Ovary (tissue), 9 donors: ENCODE data around the gene TIMELESS. TPM values are rescaled to one million over a fixed set of nuclear protein-coding genes. Genes with fewer than 3 reads are reported as not detected.

Experiments
- DNase-seq, 5 donors: peaks; one replicate each; pipeline ENCODE4 v3.0.0-alpha.2; 2019 to 2020
- H3K27ac ChIP-seq, 2 donors: fragments of 200-600 bp; one replicate each; pipeline versions ENCODE4 v1.5.1 to v1.8.0; 2019 to 2022
- H3K27me3 ChIP-seq: fragments of 200-600 bp; one replicate; pipeline ENCODE4 v1.8.0; 2022
- H3K36me3 ChIP-seq: fragments of 200-600 bp; sonication (generic); one replicate; pipeline ENCODE4 v1.5.1; 2019
- H3K4me1 ChIP-seq: one replicate; pipeline ENCODE4 v1.8.1; 2013; ENCODE audit warnings: mild to moderate bottlenecking, moderate library complexity; ENCODE audit not compliant: insufficient read depth
- H3K4me3 ChIP-seq: fragments of 200-600 bp; sonication (generic); one replicate; pipeline ENCODE4 v1.5.1; 2017
- H3K9me3 ChIP-seq, 2 donors: fragments of 200-600 bp in 1 of 2; sonication (generic) in 1 of 2; one replicate each; pipeline versions ENCODE4 v1.5.1 to v1.8.1; 2013 to 2019; ENCODE audit warnings: mild to moderate bottlenecking in 1 of 2, moderate library complexity in 1 of 2
- EP300 ChIP-seq: sonication (generic); formaldehyde crosslinking; IDR thresholded peaks from one replicate; pipeline ENCODE4 v1.6.1; 2017; ENCODE audit warnings: antibody characterized with exemption
- POLR2A ChIP-seq: fragments of 450-650 bp; IDR thresholded peaks from one replicate; pipeline ENCODE4 v1.6.1; 2017; ENCODE audit warnings: antibody characterized with exemption, mild to moderate bottlenecking, moderate library complexity
- WGBS, 3 donors: extraction: QIAGEN DNeasy Blood & Tissue Kit in 1 of 3; methylation state at CpG; one replicate each; pipeline versions ENCODE4 v1.1.5 to v1.1.7; 2013 to 2017; 5-methylcytosine and 5-hydroxymethylcytosine counted together
- intact Hi-C, 4 donors: fragments of 100-400 bp; cut with DNase I; formaldehyde crosslinking; loops; one replicate each; pipeline versions ENCODE4 v1.11.0 to v1.15.1; 2022 to 2023
- polyA plus RNA-seq, 2 donors: library from polyadenylated mRNA; stranded (reverse); fragments of 200-250 nt in 1 of 2; fragments of 350-450 nt in 1 of 2; fragmentation: Illumina TruSeq in 1 of 2; extraction: RNeasy Lipid Tissue Mini Kit (QIAGEN cat#74804) in 1 of 2; gene quantifications; one replicate each; pipeline ENCODE4 v1.2.3, GENCODE V29; 2013 to 2014
- total RNA-seq, 7 donors: library from RNA; depleted of rRNA in 2 of 7; stranded (reverse); fragments of >200 nt in 2 of 7; fragmentation: NEBNext Ultra II Directional in 3 of 7; extraction: Animal tissue kit (Norgen Biotek cat#: 25700) in 3 of 7; gene quantifications; one replicate each; pipeline versions ENCODE4 v1.1.0 to v1.2.4, GENCODE V29; 2016 to 2023
- TF ChIP-seq, protein P1 (sequence below), 3 donors: fragments of 450-650 bp in 2 of 3; fragments of 200-600 bp in 1 of 3; IDR thresholded peaks; one replicate each; pipeline versions ENCODE4 v1.5.1 to v1.8.0; 2016 to 2022; ENCODE audit warnings: antibody characterized with exemption in 3 of 3, mild to moderate bottlenecking in 1 of 3
- donor health status: DM: no; HTN: no; CAD: no; lungs with moderate emphysema.
- donor health status: DM: no; HTN: no; CAD: no.
- donor health status: Bipolar disorder and iron deficiency.
- donor health status: DM: yes; HTN: yes; CAD: no.
- donor health status: DM: no; HTN: no; CAD: no.
- donor health status: DM: yes; HTN: yes; CAD: no.

Gene TIMELESS
- total and polyA plus RNA-seq, 9 donors, result 2.1 to 6.4 (median 3.2) TPM

GRCh38 chr12:56398324-56398723 is 50.9 kb downstream of the TIMELESS start:
- DNase-seq, result no peak
- Histone ChIP-seq H3K4me1 (no peaks in the 10 kb centered on the region), H3K36me3 (no peaks in the 10 kb centered on the region), H3K27ac (no peak overlapping the region), H3K4me3 (no peak overlapping the region), H3K9me3 (no peaks in the 10 kb centered on the region), H3K27me3 (no peaks in the 10 kb centered on the region)
- TF ChIP-seq POLR2A (no peak), EP300 (no peak)
- TF ChIP-seq, protein P1, sequence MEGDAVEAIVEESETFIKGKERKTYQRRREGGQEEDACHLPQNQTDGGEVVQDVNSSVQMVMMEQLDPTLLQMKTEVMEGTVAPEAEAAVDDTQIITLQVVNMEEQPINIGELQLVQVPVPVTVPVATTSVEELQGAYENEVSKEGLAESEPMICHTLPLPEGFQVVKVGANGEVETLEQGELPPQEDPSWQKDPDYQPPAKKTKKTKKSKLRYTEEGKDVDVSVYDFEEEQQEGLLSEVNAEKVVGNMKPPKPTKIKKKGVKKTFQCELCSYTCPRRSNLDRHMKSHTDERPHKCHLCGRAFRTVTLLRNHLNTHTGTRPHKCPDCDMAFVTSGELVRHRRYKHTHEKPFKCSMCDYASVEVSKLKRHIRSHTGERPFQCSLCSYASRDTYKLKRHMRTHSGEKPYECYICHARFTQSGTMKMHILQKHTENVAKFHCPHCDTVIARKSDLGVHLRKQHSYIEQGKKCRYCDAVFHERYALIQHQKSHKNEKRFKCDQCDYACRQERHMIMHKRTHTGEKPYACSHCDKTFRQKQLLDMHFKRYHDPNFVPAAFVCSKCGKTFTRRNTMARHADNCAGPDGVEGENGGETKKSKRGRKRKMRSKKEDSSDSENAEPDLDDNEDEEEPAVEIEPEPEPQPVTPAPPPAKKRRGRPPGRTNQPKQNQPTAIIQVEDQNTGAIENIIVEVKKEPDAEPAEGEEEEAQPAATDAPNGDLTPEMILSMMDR (IDR thresholded peaks at IDR 0.05), result no peak
- intact Hi-C loops, result no loop called here

- H3K36me3 ChIP-seq, result no peaks in the 10 kb centered on the region
- H3K4me1 ChIP-seq, result no peaks in the 10 kb centered on the region
- TF ChIP-seq, protein P1 (IDR thresholded peaks at IDR 0.05), result no peak
- no peak for TF ChIP-seq EP300
- no peak for TF ChIP-seq POLR2A
- no peak overlapping the region for H3K4me3 ChIP-seq
- DNase-seq, result no peak
- no peaks in the 10 kb centered on the region for H3K27me3 ChIP-seq
- intact Hi-C loops, result no loop called here
- H3K9me3 ChIP-seq, result no peaks in the 10 kb centered on the region
- H3K27ac ChIP-seq, result no peak overlapping the region
- WGBS, 3 donors, result 95 to 98% (median 97%) methylated on average over 2 of the region's 2 CpGs
Measured at GRCh38 chr12:56392331-56392730, 56.9 kb downstream of the TIMELESS start.

DNA sequence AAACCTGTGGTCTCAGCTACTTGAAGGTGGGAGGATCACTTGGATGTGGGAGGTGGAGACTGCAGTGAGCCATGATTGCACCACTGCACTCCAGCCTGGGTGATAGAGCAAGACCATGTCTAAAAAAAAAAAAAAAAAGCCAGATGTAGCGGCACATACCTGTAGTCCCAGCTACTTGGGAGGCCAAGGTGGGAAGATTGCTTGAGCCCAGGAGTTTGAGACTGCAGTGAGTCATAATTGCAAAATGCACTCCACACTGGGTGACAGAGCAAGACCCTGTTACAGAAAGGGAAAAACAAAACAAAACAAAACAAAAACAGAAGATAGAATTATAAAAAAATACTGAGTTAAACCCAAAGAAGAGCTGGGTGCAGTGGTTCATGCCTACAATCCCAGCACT is 57.5 kb downstream of the TIMELESS start:
- WGBS, 3 donors, result 54 to 97% (median 93%) methylated on average over 1 of the region's 1 CpG
- intact Hi-C loops, result no loop called here
- Histone ChIP-seq H3K36me3 (no peaks in the 10 kb centered on the region), H3K4me1 (no peaks in the 10 kb centered on the region), H3K27ac (no peak overlapping the region), H3K27me3 (no peaks in the 10 kb centered on the region), H3K4me3 (no peak overlapping the region), H3K9me3 (no peaks in the 10 kb centered on the region)
- no peak for DNase-seq
- TF ChIP-seq, protein P1 (IDR thresholded peaks at IDR 0.05), result no peak
- TF ChIP-seq EP300 (no peak), POLR2A (no peak)

GRCh38 chr12:56389412-56389811 is 59.8 kb downstream of the TIMELESS start:
- no peaks in the 10 kb centered on the region for H3K9me3 ChIP-seq
- intact Hi-C loops, result no loop called here
- DNase-seq, result no peak
- TF ChIP-seq, protein P1 (IDR thresholded peaks at IDR 0.05), result no peak
- no peak for TF ChIP-seq EP300
- TF ChIP-seq POLR2A, result no peak
- no peaks in the 10 kb centered on the region for H3K4me1 ChIP-seq
- WGBS, 3 donors, result 17 to 29% (median 23%) methylated on average over 5 of the region's 5 CpGs
- no peak overlapping the region for H3K27ac ChIP-seq
- H3K27me3 ChIP-seq, result no peaks in the 10 kb centered on the region
- no peaks in the 10 kb centered on the region for H3K36me3 ChIP-seq
- H3K4me3 ChIP-seq, result no peak overlapping the region
